ENCODE data around the gene ELAC2.

ELAC2 gene

GRCh38 chr17:13017655-13018459 is at the start of gene ELAC2:
ELAC2 (minus strand) TSS chr17:13018027; CDS start chr17:13017947, 80 bp downstream.
- peak; percentile 99 for DNase-seq (ENCODE audit: low spot score)

- DNase-seq (ENCODE audit: low spot score): no peak
Measured at GRCh38 chr17:13065032-13065431, 47.2 kb upstream of the ELAC2 start.

DNA sequence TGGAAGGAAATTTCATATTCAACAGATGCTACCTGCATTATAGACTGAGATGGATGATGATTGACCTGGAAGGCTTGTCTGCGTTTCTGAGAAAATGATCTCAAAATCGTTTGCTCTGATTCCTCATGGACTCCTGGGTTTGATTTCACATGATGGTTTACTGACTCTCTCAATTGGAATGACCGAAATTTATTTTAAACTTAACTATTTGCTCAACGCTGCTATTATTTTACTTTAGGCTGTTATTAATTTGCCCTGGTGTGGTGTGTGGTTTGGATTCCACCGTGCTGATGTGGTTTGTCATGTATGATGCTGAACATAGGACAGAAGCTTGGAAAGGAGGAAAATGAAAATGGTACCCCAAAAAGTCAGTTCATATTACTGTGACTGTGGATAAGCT is 37.3 kb upstream of the ELAC2 start:
- DNase-seq (ENCODE audit: low spot score): no peak

- DNase-seq (ENCODE audit: low spot score): no peak
Measured at GRCh38 chr17:13054666-13055065, 36.8 kb upstream of the ELAC2 start.

DNA sequence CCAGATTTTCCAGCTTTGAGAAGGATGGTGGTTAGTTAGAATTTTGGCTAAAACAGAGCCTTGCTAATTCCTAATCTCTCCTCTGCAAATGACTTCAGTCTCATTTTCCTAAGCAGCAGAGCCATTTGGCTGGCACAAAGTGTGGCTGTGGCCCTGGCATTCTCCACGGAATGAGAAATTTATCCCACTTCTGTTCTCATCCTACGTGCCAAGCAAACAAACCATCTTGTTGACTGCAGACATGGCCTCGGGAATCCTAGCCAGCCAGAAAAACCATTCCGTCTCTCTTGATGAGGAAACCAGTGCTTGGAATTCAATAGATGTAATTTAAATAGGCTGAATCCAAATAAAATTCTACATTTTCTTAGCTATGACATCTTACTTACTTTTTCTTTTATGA is 34.1 kb upstream of the ELAC2 start:
- DNase-seq (ENCODE audit: low spot score): no peak

DNA sequence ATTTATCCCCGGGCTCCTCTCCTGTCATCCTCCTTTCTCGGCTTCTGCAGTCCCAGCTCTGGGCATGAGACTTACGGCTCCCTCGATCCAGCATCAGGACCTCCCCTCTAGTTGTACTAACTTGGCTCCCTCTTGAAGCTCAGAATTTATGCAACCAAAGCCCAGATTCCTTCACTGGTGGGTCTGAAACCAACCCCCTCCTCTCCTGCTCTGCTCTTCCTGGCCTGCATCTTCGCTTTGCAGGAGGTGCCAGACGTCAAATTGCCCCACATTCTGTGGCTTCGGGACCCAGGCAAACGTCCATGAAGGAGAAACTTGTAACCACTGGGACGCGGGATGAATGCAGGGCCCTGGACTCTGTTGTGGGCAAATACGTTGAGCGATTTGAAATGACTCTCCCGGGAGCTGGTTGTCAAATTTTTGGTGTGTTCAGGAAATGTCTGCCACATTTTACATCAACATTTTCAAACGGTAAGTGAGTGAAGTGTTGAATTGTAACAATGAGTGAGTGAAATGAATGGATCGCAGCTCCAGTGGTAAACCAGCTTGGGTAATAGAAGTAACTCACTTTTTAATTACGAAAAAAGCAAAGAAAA is 29.3 kb upstream of the ELAC2 start:
- no peak for DNase-seq (ENCODE audit: low spot score)

GRCh38 chr17:13046361-13046760 is 28.5 kb upstream of the ELAC2 start:
- no peak for DNase-seq (ENCODE audit: low spot score)

- DNase-seq (ENCODE audit: low spot score): no peak
Measured at GRCh38 chr17:13044572-13045065, 26.8 kb upstream of the ELAC2 start.

- DNase-seq (ENCODE audit: low spot score): no peak
Measured at GRCh38 chr17:13038931-13039665, 21.3 kb upstream of the ELAC2 start.

- DNase-seq (ENCODE audit: low spot score): no peak
Measured at GRCh38 chr17:13036751-13037150, 18.9 kb upstream of the ELAC2 start.

DNA sequence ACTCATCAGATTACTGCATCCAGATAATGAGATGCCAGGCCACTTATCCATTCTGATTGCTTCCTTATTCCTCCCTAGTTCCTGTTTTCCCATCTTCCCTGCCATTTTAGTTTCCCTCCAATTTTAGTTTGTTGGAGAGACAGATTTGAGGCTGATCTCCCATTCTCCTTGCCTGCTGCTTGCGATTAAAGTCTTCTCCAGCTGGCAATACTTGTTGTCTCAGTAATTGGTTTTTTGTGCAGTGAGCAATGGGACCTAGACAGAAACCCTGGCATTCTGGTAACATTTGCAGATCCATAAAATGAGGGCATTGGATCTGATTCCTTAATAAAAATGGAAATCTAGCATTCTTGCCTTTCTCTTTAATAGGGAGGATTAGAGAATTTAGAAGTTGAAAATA is 17.6 kb upstream of the ELAC2 start:
- DNase-seq (ENCODE audit: low spot score): no peak

DNA sequence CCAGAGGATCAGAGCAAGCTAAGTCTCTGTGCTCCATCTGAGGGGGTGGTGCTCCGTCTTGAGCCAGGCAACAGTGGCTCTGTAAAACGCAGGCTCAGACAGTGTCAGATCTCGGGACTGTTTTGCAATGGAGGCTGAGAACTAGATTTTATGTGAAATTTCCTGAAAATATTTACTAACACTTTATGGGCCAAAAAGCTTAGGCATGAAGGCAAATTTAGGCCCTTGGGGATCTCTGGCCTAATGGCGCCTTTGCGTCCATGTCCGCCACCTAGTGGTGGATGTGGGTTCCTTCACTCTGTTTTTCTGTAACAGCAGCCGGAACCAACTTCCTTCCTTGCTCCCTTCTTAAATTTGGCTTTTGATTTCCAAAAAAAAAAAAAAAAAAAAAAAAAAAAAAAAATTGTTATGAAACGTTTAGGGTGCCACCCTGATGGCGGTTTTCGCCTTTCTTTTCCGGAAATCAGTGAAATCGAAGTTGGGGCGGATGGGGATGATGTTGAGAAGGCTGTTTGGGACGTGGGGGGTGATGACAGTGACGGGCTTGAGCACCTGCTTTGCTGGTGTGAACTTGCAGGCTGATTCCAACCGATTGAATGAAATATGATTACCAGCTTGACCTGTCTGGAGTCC is 14.0 kb upstream of the ELAC2 start:
- no peak for DNase-seq (ENCODE audit: low spot score)

DNA sequence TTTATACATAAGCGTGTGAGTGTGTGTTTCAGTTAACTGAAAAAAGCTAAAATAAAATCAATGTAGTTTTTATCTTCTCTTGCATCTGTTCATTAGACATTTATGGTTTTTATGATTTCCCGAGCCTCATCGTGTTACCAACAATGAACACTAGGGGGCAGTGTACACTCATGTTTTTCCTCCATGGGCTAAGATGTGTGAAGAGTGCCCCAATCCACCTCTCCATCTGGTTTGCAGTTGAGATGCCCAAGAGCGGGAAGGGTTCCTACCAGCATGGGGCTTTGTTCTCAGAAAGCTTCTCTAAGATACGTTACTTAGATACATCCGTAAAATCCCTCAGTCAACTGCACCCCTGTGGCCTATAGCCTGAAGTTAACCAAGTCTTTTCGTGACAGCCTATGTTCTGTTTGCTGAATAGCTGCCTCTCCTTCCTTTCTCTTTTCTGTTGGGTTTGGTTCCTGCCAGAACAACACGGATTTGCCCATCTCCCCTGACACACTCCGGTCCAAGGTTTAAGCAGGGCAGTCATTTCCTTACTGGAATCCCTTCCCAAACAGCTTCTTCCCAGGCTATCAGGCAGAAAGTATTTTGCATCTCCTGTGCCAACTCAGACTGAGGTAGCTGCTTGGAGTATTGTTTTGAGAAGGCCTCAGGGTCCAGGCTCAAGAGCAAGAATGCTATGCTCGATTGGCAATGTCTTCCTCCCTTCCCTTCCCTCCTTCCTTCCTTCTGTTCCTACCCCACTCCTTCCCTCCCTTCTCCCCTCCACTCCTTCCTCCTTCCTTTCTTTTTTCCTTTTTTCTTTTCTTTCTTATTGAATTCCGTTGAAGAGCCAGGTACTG is 12.9 kb upstream of the ELAC2 start:
- DNase-seq (ENCODE audit: low spot score): peak; percentile 49

DNA sequence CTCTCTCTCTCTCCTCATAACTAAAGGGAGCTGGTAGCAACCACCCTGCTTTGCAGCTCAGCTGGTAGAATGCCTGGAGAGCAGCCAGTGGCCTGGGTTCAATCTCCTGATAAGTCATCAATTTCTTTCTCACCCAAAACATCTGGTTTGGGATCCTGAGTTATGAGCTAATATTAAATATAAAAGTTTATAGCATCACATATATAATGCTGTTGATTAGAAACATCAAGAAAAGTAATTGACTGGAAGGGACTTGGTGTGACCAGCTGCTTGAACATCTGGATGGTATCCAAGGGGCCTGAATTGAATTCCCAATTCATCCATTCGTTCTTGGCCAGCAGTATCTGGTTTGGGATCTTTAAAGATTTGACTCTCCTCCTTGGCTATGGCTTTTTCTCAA is 12.2 kb upstream of the ELAC2 start:
- no peak for DNase-seq (ENCODE audit: low spot score)

- DNase-seq (ENCODE audit: low spot score): no peak
Measured at GRCh38 chr17:13029340-13029739, 11.5 kb upstream of the ELAC2 start.

GRCh38 chr17:13027246-13027645 is 9.4 kb upstream of the ELAC2 start:
- no peak for DNase-seq (ENCODE audit: low spot score)

- DNase-seq (ENCODE audit: low spot score): no peak
Measured at GRCh38 chr17:13025687-13026086, 7.9 kb upstream of the ELAC2 start.

DNA sequence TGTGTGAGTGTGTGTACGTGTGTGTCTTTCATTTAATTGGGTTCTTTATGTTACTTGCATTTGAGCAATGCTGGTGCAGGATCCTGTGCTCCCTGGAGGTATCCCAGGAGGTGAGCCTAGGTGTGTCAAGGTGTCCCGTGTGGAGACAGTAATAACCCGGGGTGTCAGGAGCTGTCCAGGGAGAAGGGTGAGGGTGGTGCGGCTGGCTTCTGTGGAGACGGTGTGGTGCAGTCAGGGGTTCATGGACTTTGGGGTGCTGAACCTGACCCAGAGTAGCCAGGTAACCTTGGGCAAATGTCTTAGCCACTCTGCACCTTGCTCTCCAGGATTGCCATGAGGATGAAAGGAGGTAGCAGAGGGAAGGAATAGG is 7.4 kb upstream of the ELAC2 start:
- no peak for DNase-seq (ENCODE audit: low spot score)

DNA sequence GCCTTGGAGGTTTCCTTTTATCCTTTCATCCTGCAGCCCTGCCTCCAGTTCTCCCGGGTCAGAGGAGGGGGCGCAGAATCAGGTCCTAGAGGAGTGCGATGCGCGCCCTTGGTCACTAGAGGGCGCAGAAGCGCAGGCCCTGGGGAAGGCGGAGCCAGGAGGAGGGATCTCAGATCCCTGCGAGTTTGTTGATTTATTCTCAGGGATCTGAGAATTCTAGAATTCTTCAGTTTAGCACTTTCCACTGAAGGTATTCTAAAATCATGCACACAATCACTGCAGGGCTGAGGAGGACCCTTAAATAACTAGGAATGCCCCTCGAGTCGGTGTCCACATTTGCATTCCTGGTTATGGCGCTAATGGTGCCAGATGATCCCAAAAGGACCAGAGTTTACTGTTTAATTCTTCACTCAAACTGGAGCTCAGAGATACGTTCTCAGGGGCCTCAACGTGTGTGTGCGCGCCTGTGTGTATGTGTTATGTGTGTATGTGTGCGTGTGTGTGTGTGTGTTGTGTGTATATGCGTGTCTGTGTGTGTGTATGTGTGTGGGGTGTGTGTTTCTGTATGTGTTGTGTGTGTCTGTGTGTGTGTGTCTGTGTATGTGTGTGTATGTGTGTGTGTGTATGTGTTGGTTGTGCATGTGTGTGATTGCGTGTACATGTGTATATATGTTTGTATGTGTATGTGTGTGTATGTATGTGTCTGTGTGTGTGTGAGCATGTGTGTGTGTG is 6.9 kb upstream of the ELAC2 start:
- peak; percentile 49 for DNase-seq (ENCODE audit: low spot score)

DNA sequence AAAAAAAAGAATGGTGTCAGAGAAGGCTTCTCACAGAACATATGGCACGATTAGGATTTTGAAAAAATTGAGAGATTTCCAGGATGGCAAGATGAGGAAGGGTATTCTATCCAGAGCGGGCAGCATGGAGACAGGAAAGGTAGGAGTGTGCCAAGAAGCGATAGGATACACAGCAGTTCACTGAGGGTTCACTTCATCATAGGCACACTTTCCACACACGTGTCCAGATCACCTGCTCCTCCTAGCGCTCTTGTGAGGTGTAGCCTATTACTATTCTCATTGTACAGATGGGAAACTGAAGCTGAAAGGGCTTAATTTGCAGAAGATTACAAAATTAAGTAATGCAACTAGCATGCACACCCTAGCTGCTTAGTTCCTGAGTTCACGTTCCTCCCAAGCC is 6.2 kb upstream of the ELAC2 start:
- no peak for DNase-seq (ENCODE audit: low spot score)
